Cardiac muscle cell (in vitro differentiated cells and primary cell): ENCODE data around the gene OR1M1. TPM values are rescaled to one million over a fixed set of nuclear protein-coding genes. Genes with fewer than 3 reads are reported as not detected.
"Not testable (repeated sequence)": the region's sequence is repeated elsewhere in the genome, so short reads cannot be mapped to it uniquely, and the experiment has no call there.

Experiments
- DNase-seq, 2 donors: peaks; one replicate each; pipeline versions ENCODE4 v3.0.0 to v3.0.0-alpha.2; 2010 to 2017; ENCODE audit warnings: low read depth in 1 of 2, low spot score in 1 of 2
- H3K27ac ChIP-seq: fragments of 200-600 bp; sonication (generic); 2 replicates; pipeline ENCODE4 v1.5.1; 2016
- H3K27me3 ChIP-seq: fragments of 200-600 bp; sonication (generic); 2 replicates; pipeline ENCODE4 v1.6.0; 2016; ENCODE audit warnings: control low read depth
- H3K36me3 ChIP-seq: fragments of 200-600 bp; sonication (generic); 2 replicates; pipeline ENCODE4 v1.5.1; 2016; ENCODE audit warnings: control low read depth
- H3K4me1 ChIP-seq: fragments of 200-600 bp; sonication (generic); 2 replicates; pipeline ENCODE4 v1.8.1; 2017; ENCODE audit warnings: low read depth, mild to moderate bottlenecking, mixed run types
- H3K4me3 ChIP-seq: fragments of 200-600 bp; sonication (generic); 2 replicates; pipeline ENCODE4 v1.5.1; 2016; ENCODE audit warnings: mild to moderate bottlenecking
- H3K9me3 ChIP-seq: fragments of 200-600 bp; sonication (generic); 2 replicates; pipeline ENCODE4 v1.5.1; 2017; ENCODE audit warnings: low read depth, mild to moderate bottlenecking, control low read depth
- CTCF ChIP-seq: IDR thresholded peaks from 2 replicates; pipeline ENCODE4 v1.5.1; 2012; ENCODE audit warnings: low read depth, mild to moderate bottlenecking, low read length
- polyA plus RNA-seq: library from polyadenylated mRNA; unstranded; fragments of >200 nt; fragmentation: Nextera tagmentation; extraction: Ambion mirVana; gene quantifications from 2 replicates; pipeline ENCODE4 v1.2.1, GENCODE V29; 2016
- total RNA-seq: library from RNA; depleted of rRNA; stranded (reverse); fragments of >200 nt; gene quantifications from 2 replicates; pipeline ENCODE4 v1.2.3, GENCODE V29; 2016

The OR1M1 gene
- total and polyA plus RNA-seq, 2 experiments from 2014 or later, result not detected

- Histone ChIP-seq H3K36me3 (no peaks in the 10 kb centered on the region), H3K27me3 (no peaks in the 10 kb centered on the region), H3K4me1 (no peaks in the 10 kb centered on the region), H3K9me3 (no peaks in the 10 kb centered on the region), H3K27ac (no peak overlapping the region), H3K4me3 (no peak overlapping the region)
- no peak for DNase-seq
- no peak for TF ChIP-seq CTCF
Measured at GRCh38 chr19:9061879-9062278, 25.0 kb upstream of the OR1M1 start.

- Histone ChIP-seq H3K36me3 (no peaks in the 10 kb centered on the region), H3K9me3 (no peaks in the 10 kb centered on the region), H3K27me3 (no peaks in the 10 kb centered on the region), H3K4me3 (no peak overlapping the region), H3K27ac (no peak overlapping the region), H3K4me1 (no peaks in the 10 kb centered on the region)
- TF ChIP-seq CTCF, result no peak
- no peak for DNase-seq
Measured at GRCh38 chr19:9065457-9066014, 21.3 kb upstream of the OR1M1 start.

- DNase-seq, result no peak
- Histone ChIP-seq H3K9me3 (no peaks in the 10 kb centered on the region), H3K4me1 (no peaks in the 10 kb centered on the region), H3K27me3 (no peaks in the 10 kb centered on the region), H3K36me3 (no peaks in the 10 kb centered on the region), H3K27ac (no peak overlapping the region), H3K4me3 (no peak overlapping the region)
- TF ChIP-seq CTCF, result no peak
Measured at GRCh38 chr19:9070066-9070465, 16.8 kb upstream of the OR1M1 start.

- H3K27ac ChIP-seq, H3K4me3 ChIP-seq, DNase-seq, H3K9me3 ChIP-seq, H3K36me3 ChIP-seq, H3K27me3 ChIP-seq, H3K4me1 ChIP-seq: not testable (repeated sequence)
Measured at GRCh38 chr19:9071720-9072119, 15.1 kb upstream of the OR1M1 start.

GRCh38 chr19:9073806-9074205 is 13.1 kb upstream of the OR1M1 start:
- no peak for DNase-seq
- Histone ChIP-seq H3K27me3 (no peaks in the 10 kb centered on the region), H3K27ac (no peak overlapping the region), H3K9me3 (no peaks in the 10 kb centered on the region), H3K36me3 (no peaks in the 10 kb centered on the region), H3K4me3 (no peak overlapping the region), H3K4me1 (no peaks in the 10 kb centered on the region)
- TF ChIP-seq CTCF, result no peak

- no peak overlapping the region for H3K4me3 ChIP-seq
- peak; percentile 37 to 99 for DNase-seq
- no peaks in the 10 kb centered on the region for H3K4me1 ChIP-seq
- peak overlapping the region; percentile 57 for H3K27ac ChIP-seq
- H3K9me3 ChIP-seq, result no peaks in the 10 kb centered on the region
- TF ChIP-seq CTCF, result no peak
- no peaks in the 10 kb centered on the region for H3K27me3 ChIP-seq
- no peaks in the 10 kb centered on the region for H3K36me3 ChIP-seq
Measured at GRCh38 chr19:9075064-9075949, 11.6 kb upstream of the OR1M1 start.
